ENCODE data around the gene FBXW10B.

GRCh38 chr17:15660077-15660476 lies 40.6 kb upstream of the FBXW10B start:
- TF ChIP-seq, protein P1, sequence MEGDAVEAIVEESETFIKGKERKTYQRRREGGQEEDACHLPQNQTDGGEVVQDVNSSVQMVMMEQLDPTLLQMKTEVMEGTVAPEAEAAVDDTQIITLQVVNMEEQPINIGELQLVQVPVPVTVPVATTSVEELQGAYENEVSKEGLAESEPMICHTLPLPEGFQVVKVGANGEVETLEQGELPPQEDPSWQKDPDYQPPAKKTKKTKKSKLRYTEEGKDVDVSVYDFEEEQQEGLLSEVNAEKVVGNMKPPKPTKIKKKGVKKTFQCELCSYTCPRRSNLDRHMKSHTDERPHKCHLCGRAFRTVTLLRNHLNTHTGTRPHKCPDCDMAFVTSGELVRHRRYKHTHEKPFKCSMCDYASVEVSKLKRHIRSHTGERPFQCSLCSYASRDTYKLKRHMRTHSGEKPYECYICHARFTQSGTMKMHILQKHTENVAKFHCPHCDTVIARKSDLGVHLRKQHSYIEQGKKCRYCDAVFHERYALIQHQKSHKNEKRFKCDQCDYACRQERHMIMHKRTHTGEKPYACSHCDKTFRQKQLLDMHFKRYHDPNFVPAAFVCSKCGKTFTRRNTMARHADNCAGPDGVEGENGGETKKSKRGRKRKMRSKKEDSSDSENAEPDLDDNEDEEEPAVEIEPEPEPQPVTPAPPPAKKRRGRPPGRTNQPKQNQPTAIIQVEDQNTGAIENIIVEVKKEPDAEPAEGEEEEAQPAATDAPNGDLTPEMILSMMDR (IDR thresholded peaks at IDR 0.05; ENCODE audit: low read depth, low read length, missing input control) = no peak
- TF ChIP-seq JUND (IDR thresholded peaks at IDR 0.05) = no peak
- TF ChIP-seq EGR1 (IDR thresholded peaks at IDR 0.05; ENCODE audit: low read depth in 2 of 2) = no peak
- TF ChIP-seq YY1 (IDR thresholded peaks at IDR 0.05) = no peak
- no peak for TF ChIP-seq RAD21 (IDR thresholded peaks at IDR 0.05)
- TF ChIP-seq REST (IDR thresholded peaks at IDR 0.05) = no peak
- TF ChIP-seq TAF1 (conservative IDR thresholded peaks at IDR 0.05) = no peak
- TF ChIP-seq FOXA1 (IDR thresholded peaks at IDR 0.05) = no peak
- TF ChIP-seq ZBTB33 (IDR thresholded peaks at IDR 0.05) = no peak
- TF ChIP-seq, protein P2, sequence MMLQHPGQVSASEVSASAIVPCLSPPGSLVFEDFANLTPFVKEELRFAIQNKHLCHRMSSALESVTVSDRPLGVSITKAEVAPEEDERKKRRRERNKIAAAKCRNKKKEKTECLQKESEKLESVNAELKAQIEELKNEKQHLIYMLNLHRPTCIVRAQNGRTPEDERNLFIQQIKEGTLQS (IDR thresholded peaks at IDR 0.05) = no peak

Data from liver (tissue), 3 donors.